Measurements from ENCODE around the gene PRADC1. TPM values are rescaled to one million over a fixed set of nuclear protein-coding genes. Genes with fewer than 3 reads are reported as not detected.

Gene PRADC1
- total RNA-seq, 4 donors from 2014 or later, result 14.4 to 31.5 (median 21.5) TPM

DNA sequence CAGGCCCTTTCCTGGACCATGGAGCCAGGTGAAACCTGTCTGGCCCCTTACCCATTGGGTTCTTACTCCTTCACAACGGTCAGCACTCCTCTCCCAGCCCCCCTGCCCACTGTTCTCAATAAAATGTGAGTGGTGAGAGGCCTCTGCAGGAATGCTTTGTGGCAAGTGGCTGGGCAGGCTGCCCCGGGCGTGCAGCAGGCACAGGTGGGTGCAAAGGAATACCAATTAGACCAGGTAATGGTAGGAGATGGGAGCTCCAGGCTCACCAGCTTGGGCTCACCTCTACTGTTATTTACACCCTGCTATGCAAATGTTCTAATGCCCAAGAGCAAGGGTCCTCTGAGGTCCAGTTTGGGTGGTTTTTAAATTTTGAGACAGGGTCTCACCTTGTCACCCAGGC, 6.0 kb downstream of the PRADC1 start:
- 80 to 95% methylated on average over 3 of the region's 3 CpGs for WGBS, 2 donors
- Histone ChIP-seq H3K27me3 (no peaks in the 10 kb centered on the region), H3K4me1 (no peaks in the 10 kb centered on the region), H3K9me3 (no peaks in the 10 kb centered on the region), H3K36me3 (peaks cover 0 to 81% (median 5%) of the 10 kb centered on the region in 3 donors), H3K4me3 (no peak overlapping the region), H3K27ac (no peak overlapping the region)
- DNase-seq (ENCODE audit: low spot score in 2 of 2), result no peak
- TF ChIP-seq, protein P1, sequence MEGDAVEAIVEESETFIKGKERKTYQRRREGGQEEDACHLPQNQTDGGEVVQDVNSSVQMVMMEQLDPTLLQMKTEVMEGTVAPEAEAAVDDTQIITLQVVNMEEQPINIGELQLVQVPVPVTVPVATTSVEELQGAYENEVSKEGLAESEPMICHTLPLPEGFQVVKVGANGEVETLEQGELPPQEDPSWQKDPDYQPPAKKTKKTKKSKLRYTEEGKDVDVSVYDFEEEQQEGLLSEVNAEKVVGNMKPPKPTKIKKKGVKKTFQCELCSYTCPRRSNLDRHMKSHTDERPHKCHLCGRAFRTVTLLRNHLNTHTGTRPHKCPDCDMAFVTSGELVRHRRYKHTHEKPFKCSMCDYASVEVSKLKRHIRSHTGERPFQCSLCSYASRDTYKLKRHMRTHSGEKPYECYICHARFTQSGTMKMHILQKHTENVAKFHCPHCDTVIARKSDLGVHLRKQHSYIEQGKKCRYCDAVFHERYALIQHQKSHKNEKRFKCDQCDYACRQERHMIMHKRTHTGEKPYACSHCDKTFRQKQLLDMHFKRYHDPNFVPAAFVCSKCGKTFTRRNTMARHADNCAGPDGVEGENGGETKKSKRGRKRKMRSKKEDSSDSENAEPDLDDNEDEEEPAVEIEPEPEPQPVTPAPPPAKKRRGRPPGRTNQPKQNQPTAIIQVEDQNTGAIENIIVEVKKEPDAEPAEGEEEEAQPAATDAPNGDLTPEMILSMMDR (IDR thresholded peaks at IDR 0.05), result no peak
- TF ChIP-seq POLR2A (IDR thresholded peaks at IDR 0.05), result no peak
- TF ChIP-seq EP300 (IDR thresholded peaks at IDR 0.05), result no peak

DNA sequence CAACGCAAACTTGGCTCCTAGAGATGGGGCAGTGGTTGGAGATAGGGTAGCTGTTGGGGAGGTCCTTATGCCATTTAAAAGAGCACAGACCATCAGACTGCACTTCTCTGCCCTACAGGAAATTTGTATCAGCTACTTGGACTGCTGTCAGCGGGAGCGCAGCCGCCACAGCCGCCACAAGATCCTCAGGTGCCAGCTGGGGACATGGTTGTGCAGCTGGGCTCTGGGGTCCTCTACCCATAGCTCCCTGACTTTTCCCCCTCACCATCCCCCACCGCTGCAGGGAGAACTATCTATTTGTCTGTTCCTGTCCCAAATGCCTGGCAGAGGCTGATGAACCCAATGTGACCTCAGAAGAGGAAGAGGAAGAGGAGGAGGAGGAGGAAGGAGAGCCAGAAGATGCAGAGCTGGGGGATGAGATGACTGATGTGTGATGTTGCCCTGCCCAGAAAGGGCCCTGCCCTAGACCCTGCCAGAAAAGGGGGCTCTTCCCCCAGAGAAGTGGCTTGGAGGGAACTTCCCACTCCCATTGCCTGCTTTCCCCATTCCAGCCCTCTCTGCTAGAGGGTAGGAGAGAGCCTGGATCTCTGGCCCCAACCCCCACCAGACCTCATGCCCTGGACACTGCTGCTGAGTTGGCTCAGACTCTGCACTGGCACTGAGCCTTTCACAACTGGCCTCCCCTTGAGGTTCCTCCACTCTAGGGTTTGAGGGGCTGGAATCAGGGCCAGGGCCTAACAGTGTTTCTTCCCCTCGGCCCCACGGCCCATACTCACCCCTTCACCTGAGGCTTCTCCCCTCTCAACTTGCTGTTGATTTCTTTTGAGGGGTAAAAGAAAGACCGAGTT, 7.3 kb downstream of the PRADC1 start:
- no peaks in the 10 kb centered on the region for H3K4me1 ChIP-seq
- peaks cover 0 to 94% (median 5%) of the 10 kb centered on the region in 3 donors for H3K36me3 ChIP-seq
- H3K27ac ChIP-seq, result no peak overlapping the region
- no peaks in the 10 kb centered on the region for H3K27me3 ChIP-seq
- no peak overlapping the region for H3K4me3 ChIP-seq
- no peaks in the 10 kb centered on the region for H3K9me3 ChIP-seq
- no peak for TF ChIP-seq POLR2A (IDR thresholded peaks at IDR 0.05)
- TF ChIP-seq, protein P1 (IDR thresholded peaks at IDR 0.05), result no peak
- WGBS, 2 donors, result 81 to 84% methylated on average over 9 of the region's 9 CpGs
- no peak for DNase-seq (ENCODE audit: low spot score in 2 of 2)

DNA sequence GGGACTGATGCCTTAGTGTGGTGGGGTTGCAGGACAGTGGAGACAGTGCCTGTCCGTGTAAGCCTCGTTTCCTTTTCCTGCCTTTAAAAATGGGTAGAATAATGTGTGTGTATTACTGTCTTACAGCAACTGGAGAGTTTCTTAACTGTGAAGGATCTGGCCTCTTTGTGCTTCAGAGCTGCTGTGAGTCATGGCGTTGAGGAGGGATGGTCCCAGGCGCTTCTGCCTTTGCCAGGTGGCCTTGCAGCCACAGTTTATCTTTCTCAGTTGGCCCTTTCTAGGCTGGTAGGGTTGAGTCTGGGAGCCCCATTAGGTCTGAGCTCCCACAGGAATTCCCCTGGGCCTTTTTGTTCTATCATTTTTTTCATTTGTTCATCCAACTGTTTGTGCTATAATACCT, 9.2 kb downstream of the PRADC1 start:
- no peak for DNase-seq (ENCODE audit: low spot score in 2 of 2)
- H3K4me3 ChIP-seq, result no peak overlapping the region
- TF ChIP-seq POLR2A (IDR thresholded peaks at IDR 0.05) (no peak), EP300 (IDR thresholded peaks at IDR 0.05) (no peak)
- TF ChIP-seq, protein P1 (IDR thresholded peaks at IDR 0.05), result no peak
- 83 to 85% methylated on average over 4 of the region's 4 CpGs for WGBS, 2 donors
- no peaks in the 10 kb centered on the region for H3K27me3 ChIP-seq
- H3K9me3 ChIP-seq, result no peaks in the 10 kb centered on the region
- H3K36me3 ChIP-seq, result peaks cover 0 to 100% (median 5%) of the 10 kb centered on the region in 3 donors
- no peak overlapping the region for H3K27ac ChIP-seq
- H3K4me1 ChIP-seq, result no peaks in the 10 kb centered on the region

DNA sequence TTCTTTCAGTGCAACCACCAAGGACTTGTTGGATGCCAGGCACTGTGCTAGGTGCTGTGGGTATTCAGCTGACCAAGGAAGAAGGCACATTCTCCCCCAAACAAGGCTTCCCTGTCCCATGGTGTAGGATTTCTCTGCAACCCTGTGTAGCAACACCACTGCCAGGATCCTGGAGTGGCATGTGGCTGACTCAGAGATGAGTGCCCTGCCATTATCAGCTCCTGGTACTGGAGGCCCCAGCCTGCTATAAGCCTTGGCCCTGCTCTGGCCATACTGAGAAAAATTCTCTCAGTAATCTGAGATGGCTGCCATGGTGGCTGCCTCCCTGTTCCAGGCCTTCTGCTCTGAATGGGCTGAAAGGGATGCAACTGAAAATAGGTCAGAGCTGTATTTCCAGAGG, 14.7 kb downstream of the PRADC1 start:
- Histone ChIP-seq H3K27me3 (no peaks in the 10 kb centered on the region), H3K27ac (no peak overlapping the region), H3K9me3 (no peaks in the 10 kb centered on the region), H3K4me3 (no peak overlapping the region), H3K4me1 (peaks cover 0 to 20% (median 6%) of the 10 kb centered on the region in 4 donors), H3K36me3 (peaks cover 0 to 52% (median 5%) of the 10 kb centered on the region in 3 donors)
- no peak for DNase-seq (ENCODE audit: low spot score in 2 of 2)
- TF ChIP-seq, protein P1 (IDR thresholded peaks at IDR 0.05), result no peak
- no peak for TF ChIP-seq POLR2A (IDR thresholded peaks at IDR 0.05)
- TF ChIP-seq EP300 (IDR thresholded peaks at IDR 0.05), result no peak

DNA sequence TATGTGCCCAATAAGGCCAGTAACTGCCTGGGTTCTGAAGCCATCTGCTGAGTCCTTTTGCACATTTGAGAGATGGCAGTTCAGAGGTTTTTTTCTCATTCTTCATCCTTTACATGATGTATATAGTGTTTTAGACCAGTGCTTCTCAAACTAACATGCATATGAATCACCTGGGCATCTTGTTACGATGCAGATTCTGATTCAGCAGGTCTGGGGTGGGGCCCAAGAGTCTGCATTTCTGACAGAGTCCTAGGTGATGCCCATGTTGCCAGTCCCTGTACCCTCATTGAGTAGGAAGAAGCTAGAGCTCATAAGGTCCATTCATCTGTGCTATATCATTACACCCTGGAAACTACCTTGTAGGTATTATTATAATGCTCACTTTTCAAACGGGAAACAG, 15.2 kb downstream of the PRADC1 start:
- TF ChIP-seq EP300 (IDR thresholded peaks at IDR 0.05), result no peak
- Histone ChIP-seq H3K4me1 (peaks cover 0 to 25% (median 7%) of the 10 kb centered on the region in 4 donors), H3K4me3 (no peak overlapping the region), H3K27ac (no peak overlapping the region), H3K27me3 (no peaks in the 10 kb centered on the region), H3K36me3 (peaks cover 0 to 47% (median 3%) of the 10 kb centered on the region in 3 donors), H3K9me3 (no peaks in the 10 kb centered on the region)
- WGBS, 2 donors, result 85 to 95% methylated on average over 2 of the region's 2 CpGs
- DNase-seq (ENCODE audit: low spot score in 2 of 2), result no peak

Data from tibial nerve (tissue), 4 donors.